ENCODE results near the gene DNAJC1. TPM values are rescaled to one million over a fixed set of nuclear protein-coding genes. Genes with fewer than 3 reads are reported as not detected.

The DNAJC1 gene
- total RNA-seq, 1 experiment from 2014 or later, result 13.2 TPM

GRCh38 chr10:21759232-21759631 lies 244.3 kb downstream of the DNAJC1 start:
- peaks cover 50% of the 10 kb centered on the region for H3K4me1 Mint-ChIP-seq
- ChIA-PET POLR2A (no interaction called here), CTCF (interaction anchor here (0.9 to 1.6 kb wide), 2 partner anchors 20 to 195 kb away, joined by 3 read pairs; no protein-coding TSS in a partner anchor)
- H3K4me3 Mint-ChIP-seq, result no peak overlapping the region
- ATAC-seq (no peak), DNase-seq (ENCODE audit: low spot score) (no peak)
- H3K27ac Mint-ChIP-seq, result peak overlapping the region; percentile 76; the same call in 1 of the 2 replicates
- H3K36me3 Mint-ChIP-seq, result no peaks in the 10 kb centered on the region
- no peaks in the 10 kb centered on the region for H3K27me3 Mint-ChIP-seq (ENCODE audit: low read depth)
- no peaks in the 10 kb centered on the region for H3K9me3 Mint-ChIP-seq
- TF ChIP-seq ZNF281 (CRISPR knock-in tag; IDR thresholded peaks at IDR 0.05) (no peak), ZNF416 (CRISPR knock-in tag; IDR thresholded peaks at IDR 0.05) (no peak), GRHL2 (CRISPR knock-in tag; IDR thresholded peaks at IDR 0.05; ENCODE audit: insufficient replicate concordance, severe bottlenecking) (no peak), FOXP4 (CRISPR knock-in tag; IDR thresholded peaks at IDR 0.05) (no peak), KAT7 (CRISPR knock-in tag; IDR thresholded peaks at IDR 0.05; ENCODE audit: borderline replicate concordance) (no peak)

GRCh38 chr10:21758696-21759095 lies 244.8 kb downstream of the DNAJC1 start:
- POLR2A ChIA-PET, result interaction anchor here (0.5 kb wide), 1 partner anchor 240 kb away, joined by 3 read pairs; no protein-coding TSS in a partner anchor
- no peak for TF ChIP-seq STAT6 (CRISPR knock-in tag; conservative IDR thresholded peaks at IDR 0.05; ENCODE audit: low read depth)
- TF ChIP-seq MAX (CRISPR knock-in tag; IDR thresholded peaks at IDR 0.05), result no peak
- no peak for TF ChIP-seq FOXJ3 (CRISPR knock-in tag; IDR thresholded peaks at IDR 0.05; ENCODE audit: borderline replicate concordance)
- TF ChIP-seq TEAD1 (CRISPR knock-in tag; IDR thresholded peaks at IDR 0.05), result no peak
- TF ChIP-seq JUN (CRISPR knock-in tag; IDR thresholded peaks at IDR 0.05), result no peak
- no peak for TF ChIP-seq NR3C1 (CRISPR knock-in tag; conservative IDR thresholded peaks at IDR 0.05; ENCODE audit: low read depth)
- TF ChIP-seq E2F5 (CRISPR knock-in tag; IDR thresholded peaks at IDR 0.05), result no peak
- no peak for TF ChIP-seq ZBTB21 (CRISPR knock-in tag; IDR thresholded peaks at IDR 0.05; ENCODE audit: borderline replicate concordance)
- TF ChIP-seq RORB (CRISPR knock-in tag; IDR thresholded peaks at IDR 0.05), result no peak
- TF ChIP-seq CTCF (IDR thresholded peaks at IDR 0.05), result no peak
- TF ChIP-seq ZNF423 (CRISPR knock-in tag; IDR thresholded peaks at IDR 0.05), result no peak
- no peak for TF ChIP-seq SP1 (CRISPR knock-in tag; conservative IDR thresholded peaks at IDR 0.05)
- TF ChIP-seq ZNF512 (CRISPR knock-in tag; IDR thresholded peaks at IDR 0.05; ENCODE audit: borderline replicate concordance), result no peak
- no peak for ATAC-seq
- Mint-ChIP-seq H3K4me3 (no peak overlapping the region), H3K27me3 (ENCODE audit: low read depth) (no peaks in the 10 kb centered on the region), H3K9me3 (no peaks in the 10 kb centered on the region), H3K4me1 (peaks cover 50% of the 10 kb centered on the region), H3K27ac (peak overlapping the region; percentile 63; the same call in 1 of the 2 replicates), H3K36me3 (no peaks in the 10 kb centered on the region)
- CTCF ChIA-PET, result interaction anchor here (0.6 to 1.6 kb wide), 5 partner anchors 19 to 262 kb away, joined by 3 to 5 read pairs (median 3); no protein-coding TSS in a partner anchor
- DNase-seq (ENCODE audit: low spot score), result no peak

Measured in WTC11 (cell line).